Dermis blood vessel endothelial cell (primary cell): ENCODE data around the gene MSTN. TPM values are rescaled to one million over a fixed set of nuclear protein-coding genes. Genes with fewer than 3 reads are reported as not detected.
"Not testable (repeated sequence)": the region's sequence is repeated elsewhere in the genome, so short reads cannot be mapped to it uniquely, and the experiment has no call there.

Experiments used
- DNase-seq: peaks from one replicate; pipeline ENCODE4 v3.0.0; 2010
- total RNA-seq: library from RNA; depleted of rRNA; stranded (reverse); fragments of >200 nt; gene quantifications from 2 replicates; pipeline ENCODE4 v1.2.3, GENCODE V29; 2014

Gene MSTN
- total RNA-seq, 1 donor from 2014 or later: not detected

GRCh38 chr2:190062053-190062452 lies 476 bp downstream of the MSTN start:
- no peak for DNase-seq

DNA sequence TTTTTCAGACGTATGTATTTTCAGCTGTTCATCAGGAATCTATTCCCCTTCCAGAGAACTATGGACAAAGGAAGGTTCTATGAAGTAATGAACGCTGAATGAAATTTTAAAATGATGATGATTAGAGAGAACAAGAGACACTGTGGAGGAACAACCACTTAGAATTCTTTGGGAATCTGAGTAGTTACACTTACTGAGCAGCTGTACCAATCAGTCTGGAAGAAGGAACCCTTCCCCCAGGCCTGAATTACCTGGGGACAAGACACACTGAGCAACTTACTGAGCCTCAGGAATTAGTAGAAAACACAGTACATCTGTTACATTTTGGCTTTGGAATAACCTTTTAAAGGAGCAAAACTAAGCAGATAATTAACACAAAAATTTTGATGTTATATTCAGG lies 1.9 kb downstream of the MSTN start:
- DNase-seq: no peak

DNA sequence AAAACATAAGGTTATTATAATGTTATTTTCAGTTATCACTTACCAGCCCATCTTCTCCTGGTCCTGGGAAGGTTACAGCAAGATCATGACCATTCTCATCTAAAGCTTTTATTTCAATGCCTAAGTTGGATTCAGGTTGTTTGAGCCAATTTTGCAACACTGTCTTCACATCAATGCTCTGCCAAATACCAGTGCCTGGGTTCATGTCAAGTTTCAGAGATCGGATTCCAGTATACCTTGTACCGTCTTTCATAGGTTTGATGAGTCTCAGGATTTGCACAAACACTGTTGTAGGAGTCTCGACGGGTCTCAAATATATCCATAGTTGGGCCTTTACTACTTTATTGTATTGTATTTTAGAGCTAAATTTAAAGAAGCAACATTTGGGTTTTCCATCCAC lies 2.5 kb downstream of the MSTN start:
- DNase-seq: no peak

DNA sequence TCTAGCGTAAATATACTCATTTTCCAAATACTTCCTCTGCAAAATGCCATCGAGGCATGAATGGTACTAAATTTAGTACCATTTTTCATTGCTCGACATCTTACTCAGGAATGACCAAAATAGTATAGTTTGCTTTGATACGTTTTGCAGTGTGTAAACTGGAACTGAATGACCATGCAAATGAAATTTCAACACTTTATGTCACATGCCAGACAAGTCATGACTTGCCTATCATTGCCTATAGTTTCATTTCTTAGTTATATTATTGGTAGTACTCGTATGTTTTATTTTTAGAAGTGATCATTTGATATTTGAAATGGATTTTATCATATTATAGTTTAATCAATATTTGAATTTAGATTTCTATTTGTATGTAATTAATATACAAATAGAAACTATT lies 9.1 kb downstream of the MSTN start:
- DNase-seq: no peak

DNA sequence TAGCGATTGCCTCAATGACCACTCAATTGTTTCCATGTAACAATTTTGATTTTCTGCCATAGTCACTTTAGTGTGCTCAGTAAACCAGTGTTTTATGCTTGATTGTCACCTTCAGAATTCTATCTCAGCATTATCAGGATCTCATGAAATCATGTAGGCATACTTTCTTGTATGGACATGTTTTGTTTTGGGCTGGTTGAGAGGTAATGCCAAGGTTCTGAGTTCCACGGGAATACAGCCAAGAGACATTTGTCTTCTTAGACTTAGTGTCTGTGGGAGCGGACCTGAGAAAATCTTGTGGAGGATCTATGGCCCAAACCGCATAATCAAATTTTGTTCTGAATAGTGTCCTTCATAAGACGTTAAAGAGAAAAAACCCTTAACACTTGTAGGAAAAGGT lies 10.2 kb downstream of the MSTN start:
- DNase-seq: no peak

- DNase-seq: no peak
These were observed 11.3 kb downstream of the MSTN start for GRCh38 chr2:190051223-190051622.

GRCh38 chr2:190050001-190050400 lies 12.5 kb downstream of the MSTN start:
- no peak for DNase-seq

DNA sequence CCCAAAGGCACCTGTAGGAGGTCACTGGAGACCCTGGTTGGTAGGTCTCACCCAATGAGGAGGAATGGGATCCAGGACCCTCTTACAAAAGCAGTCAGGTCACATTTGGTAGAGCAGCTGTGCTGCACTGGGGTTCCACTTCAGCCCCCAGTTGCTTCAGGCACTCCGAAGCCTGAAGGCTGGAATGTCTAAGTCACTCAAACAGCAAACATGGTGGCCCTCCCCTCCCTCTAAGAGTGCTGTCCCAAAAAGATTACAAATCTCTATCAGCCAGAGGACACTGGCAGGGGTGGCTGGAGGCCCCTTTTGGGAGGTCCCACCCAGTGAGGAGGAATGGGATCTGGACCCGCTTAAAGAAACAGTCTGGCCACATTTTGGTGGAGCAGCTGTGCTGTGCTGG lies 17.7 kb downstream of the MSTN start:
- DNase-seq: no peak

GRCh38 chr2:190043441-190043840 lies 19.1 kb downstream of the MSTN start:
- no peak for DNase-seq

DNA sequence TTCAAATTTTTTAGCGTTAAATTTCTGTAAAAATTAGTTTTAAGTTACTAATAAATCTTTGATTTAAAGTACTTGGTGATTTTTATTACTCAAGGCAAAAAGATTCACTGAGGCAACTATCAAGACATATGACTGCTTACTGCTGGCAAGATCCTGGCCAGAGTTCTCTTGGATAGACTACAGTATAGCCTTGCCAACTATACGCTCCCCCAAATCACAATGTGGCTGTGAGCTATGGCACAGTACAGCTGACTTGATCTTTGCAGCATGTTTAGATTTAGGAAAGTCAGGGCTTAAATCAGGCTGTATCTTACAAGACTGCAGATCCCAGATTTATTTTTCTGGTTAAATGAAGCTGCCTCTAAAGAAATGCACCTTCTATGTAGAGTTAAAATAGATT lies 26.5 kb downstream of the MSTN start:
- DNase-seq: no peak

DNA sequence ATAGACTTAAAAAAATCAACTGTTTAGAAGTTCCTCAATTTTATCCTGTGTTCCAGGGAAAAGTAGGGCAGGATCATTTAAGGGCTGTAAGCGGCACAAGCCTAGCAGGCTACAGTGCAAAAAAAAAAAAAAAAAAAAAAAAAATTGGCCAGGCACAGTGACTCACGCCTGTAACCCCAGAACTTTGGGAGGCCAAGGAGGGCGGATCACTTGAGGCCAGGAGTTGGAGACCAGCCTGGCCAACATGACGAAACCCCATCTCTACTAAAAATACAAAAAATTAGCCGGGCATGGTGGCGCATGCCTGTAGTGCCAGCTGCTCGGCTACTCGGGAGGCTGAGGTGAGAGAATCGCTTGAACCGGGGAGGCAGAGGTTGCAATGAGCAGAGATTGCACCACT lies 28.1 kb downstream of the MSTN start:
- DNase-seq: not testable (repeated sequence)

- DNase-seq: no peak
These were observed 30.4 kb downstream of the MSTN start for GRCh38 chr2:190031969-190032618.

DNA sequence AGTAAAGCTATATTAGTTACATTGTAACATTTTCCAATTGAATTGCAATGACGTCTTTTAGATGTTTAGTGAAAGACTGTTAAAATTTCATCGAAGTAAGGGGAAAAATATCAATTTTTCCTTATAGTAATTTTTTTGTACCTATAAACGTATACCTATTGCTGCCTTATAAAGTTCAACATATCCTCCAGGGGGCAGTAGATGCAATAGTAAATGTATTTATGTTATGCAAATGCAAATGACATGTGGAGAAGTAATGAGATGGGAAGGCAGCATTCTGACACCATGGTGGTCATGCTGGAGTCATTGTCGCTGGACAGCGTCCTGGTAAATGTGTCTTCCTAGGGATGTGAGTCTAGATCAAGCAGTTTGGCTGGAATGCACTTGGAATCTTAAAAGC lies 38.7 kb downstream of the MSTN start:
- DNase-seq: peak; percentile 67

- no peak for DNase-seq
These were observed 41.8 kb downstream of the MSTN start for GRCh38 chr2:190020720-190021119.

GRCh38 chr2:190017837-190018236 lies 44.7 kb downstream of the MSTN start:
- DNase-seq: no peak

DNA sequence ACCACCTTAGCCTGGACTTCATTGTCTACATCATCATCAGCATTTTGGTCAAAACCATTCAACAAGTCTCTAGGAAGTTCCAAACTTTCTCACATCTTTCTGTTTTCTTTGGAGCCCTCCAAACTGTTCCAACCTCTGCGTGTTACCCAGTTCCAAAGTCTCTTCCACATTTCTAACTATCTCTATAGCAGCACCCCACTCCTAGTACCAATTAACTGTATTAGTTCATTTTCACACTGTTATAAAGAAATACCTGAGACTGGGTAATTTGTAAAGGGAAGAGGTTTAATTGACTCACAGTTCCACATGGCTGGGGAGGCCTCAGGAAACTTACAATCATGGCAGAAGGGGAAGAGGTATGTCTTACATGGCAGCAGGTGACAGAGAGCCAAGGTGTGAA lies 46.6 kb downstream of the MSTN start:
- DNase-seq: not testable (repeated sequence)
